ENCODE data around the gene SYCP2. TPM values are rescaled to one million over a fixed set of nuclear protein-coding genes. Genes with fewer than 3 reads are reported as not detected.

Gene SYCP2
- total and polyA plus RNA-seq, 2 experiments from 2014 or later, result 1.1 to 1.5 TPM

DNA sequence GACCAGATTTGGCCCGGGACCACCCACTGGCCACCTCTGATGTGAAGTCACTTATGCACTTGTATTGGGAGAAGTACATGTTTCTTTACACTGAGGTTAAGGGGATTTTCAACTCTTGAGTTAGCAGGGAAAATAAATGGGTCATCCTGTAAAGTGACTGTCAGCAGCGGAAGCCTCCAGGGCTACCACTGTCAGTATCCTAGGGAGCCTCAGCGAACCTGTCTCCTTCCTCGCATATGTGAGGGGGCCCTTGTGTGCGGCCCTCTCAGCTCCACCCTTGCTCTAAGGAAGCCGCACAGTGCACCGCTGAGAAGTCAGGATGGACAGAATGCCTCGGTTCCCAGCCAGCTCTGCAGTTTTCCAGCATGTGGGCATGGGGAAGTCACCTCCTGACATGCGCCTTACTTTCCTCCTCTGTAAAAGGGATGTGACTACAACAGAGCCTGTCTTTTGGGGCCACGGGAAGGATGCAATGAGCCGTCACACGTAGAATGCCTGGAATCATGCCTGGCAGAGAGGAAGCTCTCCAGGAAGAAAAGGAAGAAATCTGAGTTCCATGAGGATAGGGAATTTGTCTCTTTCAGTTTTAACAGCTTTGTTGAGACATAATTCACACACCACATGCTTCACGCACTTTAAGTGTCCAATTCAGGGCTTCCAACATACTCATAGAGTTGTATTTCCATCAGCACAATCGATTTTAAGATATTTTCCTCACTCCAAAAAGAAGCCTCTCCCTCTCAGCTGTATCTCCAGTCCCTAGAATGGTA is 115.4 kb downstream of the SYCP2 start:
- Histone ChIP-seq H3K4me3 (no peak overlapping the region), H3K9me2 (replicated peaks; ENCODE audit: insufficient read depth) (no peaks in the 10 kb centered on the region), H3K27ac (no peak overlapping the region), H3K36me3 (replicated peaks; ENCODE audit: insufficient read depth, low read depth) (no peaks in the 10 kb centered on the region), H3K4me2 (no peak overlapping the region), H3K27me3 (no peaks in the 10 kb centered on the region), H4K20me1 (ENCODE audit: insufficient read depth, poor library complexity, severe bottlenecking) (no peaks in the 10 kb centered on the region), H3K9me3 (ENCODE audit: low read depth) (no peaks in the 10 kb centered on the region), H3K79me2 (no peaks in the 10 kb centered on the region), H3K4me1 (ENCODE audit: insufficient read depth) (no peaks in the 10 kb centered on the region), H2AFZ (no peak overlapping the region)
- DNase-seq (ENCODE audit: low spot score), result no peak
- WGBS (ENCODE audit: low lambda C conversion rate, missing lambda C conversion rate), result 89% methylated on average over 14 of the region's 14 CpGs
- TF ChIP-seq EZH2 (IDR thresholded peaks at IDR 0.05; ENCODE audit: borderline replicate concordance) (no peak), EZH2phosphoT487 (IDR thresholded peaks at IDR 0.05; ENCODE audit: low read depth, severe bottlenecking, unreplicated experiment) (no peak)
- TF ChIP-seq, protein P1, sequence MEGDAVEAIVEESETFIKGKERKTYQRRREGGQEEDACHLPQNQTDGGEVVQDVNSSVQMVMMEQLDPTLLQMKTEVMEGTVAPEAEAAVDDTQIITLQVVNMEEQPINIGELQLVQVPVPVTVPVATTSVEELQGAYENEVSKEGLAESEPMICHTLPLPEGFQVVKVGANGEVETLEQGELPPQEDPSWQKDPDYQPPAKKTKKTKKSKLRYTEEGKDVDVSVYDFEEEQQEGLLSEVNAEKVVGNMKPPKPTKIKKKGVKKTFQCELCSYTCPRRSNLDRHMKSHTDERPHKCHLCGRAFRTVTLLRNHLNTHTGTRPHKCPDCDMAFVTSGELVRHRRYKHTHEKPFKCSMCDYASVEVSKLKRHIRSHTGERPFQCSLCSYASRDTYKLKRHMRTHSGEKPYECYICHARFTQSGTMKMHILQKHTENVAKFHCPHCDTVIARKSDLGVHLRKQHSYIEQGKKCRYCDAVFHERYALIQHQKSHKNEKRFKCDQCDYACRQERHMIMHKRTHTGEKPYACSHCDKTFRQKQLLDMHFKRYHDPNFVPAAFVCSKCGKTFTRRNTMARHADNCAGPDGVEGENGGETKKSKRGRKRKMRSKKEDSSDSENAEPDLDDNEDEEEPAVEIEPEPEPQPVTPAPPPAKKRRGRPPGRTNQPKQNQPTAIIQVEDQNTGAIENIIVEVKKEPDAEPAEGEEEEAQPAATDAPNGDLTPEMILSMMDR (IDR thresholded peaks at IDR 0.05; ENCODE audit: poor library complexity), result no peak

DNA sequence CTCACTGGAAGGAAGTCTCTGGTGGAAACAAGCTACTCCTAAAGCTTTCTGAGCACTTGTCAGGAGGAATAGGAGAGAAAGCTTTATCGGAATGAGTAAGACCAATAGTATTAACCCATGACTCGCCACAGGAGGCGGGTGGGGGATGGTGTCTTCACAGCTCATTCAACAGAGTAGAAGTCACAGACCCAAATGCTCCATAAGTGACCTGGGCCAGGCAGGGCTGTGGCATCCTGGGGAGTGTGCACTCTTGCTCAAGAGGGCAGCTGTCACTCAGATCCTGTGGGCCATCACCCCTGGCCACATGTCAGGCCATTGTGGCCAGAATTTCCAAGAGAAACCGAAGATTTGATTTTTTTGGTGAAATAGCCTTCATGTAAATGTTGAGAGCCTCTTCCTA is 116.0 kb downstream of the SYCP2 start:
- TF ChIP-seq, protein P1 (IDR thresholded peaks at IDR 0.05; ENCODE audit: poor library complexity), result no peak
- TF ChIP-seq EZH2phosphoT487 (IDR thresholded peaks at IDR 0.05; ENCODE audit: low read depth, severe bottlenecking, unreplicated experiment) (no peak), EZH2 (IDR thresholded peaks at IDR 0.05; ENCODE audit: borderline replicate concordance) (no peak)
- no peak for DNase-seq (ENCODE audit: low spot score)
- Histone ChIP-seq H4K20me1 (ENCODE audit: insufficient read depth, poor library complexity, severe bottlenecking) (no peaks in the 10 kb centered on the region), H3K9me3 (ENCODE audit: low read depth) (no peaks in the 10 kb centered on the region), H3K27me3 (no peaks in the 10 kb centered on the region), H3K36me3 (replicated peaks; ENCODE audit: insufficient read depth, low read depth) (no peaks in the 10 kb centered on the region), H3K27ac (no peak overlapping the region), H3K79me2 (no peaks in the 10 kb centered on the region), H3K4me3 (no peak overlapping the region), H3K9me2 (replicated peaks; ENCODE audit: insufficient read depth) (no peaks in the 10 kb centered on the region), H3K4me1 (ENCODE audit: insufficient read depth) (no peaks in the 10 kb centered on the region), H2AFZ (no peak overlapping the region), H3K4me2 (no peak overlapping the region)
- WGBS (ENCODE audit: low lambda C conversion rate, missing lambda C conversion rate), result 80% methylated on average over 4 of the region's 4 CpGs

DNA sequence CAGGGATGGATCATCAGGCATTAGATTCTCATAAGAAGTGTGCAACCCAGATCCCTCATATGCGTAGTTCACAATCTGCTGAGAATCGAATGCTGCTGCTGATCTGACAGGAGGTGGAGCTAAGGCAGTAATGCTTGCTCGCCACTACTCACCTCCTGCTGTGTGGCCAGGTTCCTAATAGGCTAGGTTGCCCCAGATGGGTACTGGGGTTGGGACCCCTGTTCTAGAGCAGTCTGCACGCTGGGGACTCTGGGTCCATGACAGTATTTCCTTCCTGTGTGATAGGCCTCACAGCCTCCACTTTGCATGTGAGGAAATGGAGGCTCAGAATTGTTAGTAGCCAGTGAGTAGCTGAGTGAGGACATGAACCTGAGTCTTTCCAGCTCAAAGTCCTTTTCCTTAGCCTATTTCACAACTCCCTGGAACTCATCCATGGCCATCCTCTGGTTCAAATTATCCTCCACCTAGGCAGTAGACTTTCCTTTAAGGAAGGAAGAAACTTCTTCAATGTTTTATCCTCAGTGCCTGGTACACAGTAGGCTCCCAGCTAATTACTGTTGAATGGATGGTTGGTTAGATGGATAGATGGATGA is 117.2 kb downstream of the SYCP2 start:
- Histone ChIP-seq H3K27me3 (no peaks in the 10 kb centered on the region), H2AFZ (no peak overlapping the region), H3K9me3 (ENCODE audit: low read depth) (no peaks in the 10 kb centered on the region), H3K9me2 (replicated peaks; ENCODE audit: insufficient read depth) (no peaks in the 10 kb centered on the region), H3K36me3 (replicated peaks; ENCODE audit: insufficient read depth, low read depth) (no peaks in the 10 kb centered on the region), H3K4me3 (no peak overlapping the region), H3K4me1 (ENCODE audit: insufficient read depth) (no peaks in the 10 kb centered on the region), H4K20me1 (ENCODE audit: insufficient read depth, poor library complexity, severe bottlenecking) (no peaks in the 10 kb centered on the region), H3K79me2 (no peaks in the 10 kb centered on the region), H3K27ac (no peak overlapping the region), H3K4me2 (no peak overlapping the region)
- 82% methylated on average over 4 of the region's 4 CpGs for WGBS (ENCODE audit: low lambda C conversion rate, missing lambda C conversion rate)
- DNase-seq (ENCODE audit: low spot score), result no peak
- TF ChIP-seq EZH2 (IDR thresholded peaks at IDR 0.05; ENCODE audit: borderline replicate concordance) (no peak), EZH2phosphoT487 (IDR thresholded peaks at IDR 0.05; ENCODE audit: low read depth, severe bottlenecking, unreplicated experiment) (no peak)
- TF ChIP-seq, protein P1 (IDR thresholded peaks at IDR 0.05; ENCODE audit: poor library complexity), result no peak
